GM21786 (cell line): ENCODE results near the gene PLEKHG7.
A peak's percentile ranks its signal among the peaks of the same experiment; 100 is the strongest.
"Not testable (repeated sequence)": the region's sequence is repeated elsewhere in the genome, so short reads cannot be mapped to it uniquely, and the experiment has no call there.

Source experiments
- ATAC-seq: cut with Tn5 transposase; IDR thresholded peaks from one replicate; pipeline ENCODE4 v1.9.1; 2021; ENCODE audit not compliant: unreplicated experiment

Gene PLEKHG7

GRCh38 chr12:92745856-92746550 lies 43.2 kb downstream of the PLEKHG7 start:
- no peak for ATAC-seq

DNA sequence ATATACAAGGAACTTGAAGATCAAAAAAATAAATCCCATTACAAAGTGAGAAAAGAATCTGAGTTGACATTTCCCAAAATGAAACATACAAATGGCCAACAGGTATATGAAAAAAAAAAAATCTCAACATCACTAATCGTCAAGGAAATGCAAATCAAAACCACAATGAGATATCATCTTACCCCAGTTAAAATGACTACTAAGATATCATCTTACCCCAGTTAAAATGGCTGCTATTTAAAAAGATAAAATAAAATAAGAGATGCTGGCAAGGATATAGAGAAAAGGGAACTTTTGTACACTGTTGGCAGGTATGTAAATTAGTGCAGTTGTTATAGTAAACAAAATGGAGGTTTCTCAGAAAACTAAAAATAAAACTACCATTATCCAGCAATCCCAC lies 44.4 kb downstream of the PLEKHG7 start:
- no peak for ATAC-seq

- ATAC-seq = not testable (repeated sequence)
Observed at GRCh38 chr12:92749691-92750090, 46.9 kb downstream of the PLEKHG7 start.

- no peak for ATAC-seq
Observed at GRCh38 chr12:92753976-92754885, 51.4 kb downstream of the PLEKHG7 start.

DNA sequence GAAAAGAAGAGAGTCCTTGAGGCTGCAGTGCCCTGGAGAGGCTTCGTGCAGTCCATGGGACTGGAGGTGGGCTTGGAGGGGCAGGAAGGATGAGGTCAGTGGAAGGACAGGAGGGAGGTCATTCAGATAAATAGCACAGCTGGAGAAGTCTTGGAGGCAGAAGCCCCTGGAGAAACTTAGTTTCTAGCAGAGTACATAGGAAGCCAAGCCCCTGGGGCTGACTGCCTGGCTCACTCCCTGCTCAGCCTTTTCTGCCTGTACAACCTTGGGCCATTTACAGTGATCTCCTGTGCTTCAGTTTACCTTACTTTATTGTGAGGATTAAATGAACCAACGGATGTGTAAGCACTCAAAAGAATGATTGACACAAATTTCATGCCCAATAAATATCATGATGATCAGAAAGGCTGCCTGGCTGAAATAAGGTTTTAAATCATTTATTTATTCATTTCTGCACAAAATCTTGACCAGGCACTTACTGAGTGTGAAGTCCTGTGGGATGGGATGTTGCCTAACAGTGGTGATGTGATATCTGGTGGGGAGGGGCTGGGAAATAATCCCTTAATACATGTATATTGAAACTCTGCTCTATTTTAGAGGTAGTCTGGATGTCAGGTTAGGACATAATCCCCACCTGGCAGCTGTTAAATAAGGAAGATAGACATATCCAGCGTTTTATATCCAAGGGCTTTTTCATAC lies 54.3 kb downstream of the PLEKHG7 start:
- ATAC-seq = no peak

GRCh38 chr12:92757597-92758121 lies 54.9 kb downstream of the PLEKHG7 start:
- no peak for ATAC-seq

GRCh38 chr12:92759634-92760268 lies 57.0 kb downstream of the PLEKHG7 start:
- no peak for ATAC-seq

DNA sequence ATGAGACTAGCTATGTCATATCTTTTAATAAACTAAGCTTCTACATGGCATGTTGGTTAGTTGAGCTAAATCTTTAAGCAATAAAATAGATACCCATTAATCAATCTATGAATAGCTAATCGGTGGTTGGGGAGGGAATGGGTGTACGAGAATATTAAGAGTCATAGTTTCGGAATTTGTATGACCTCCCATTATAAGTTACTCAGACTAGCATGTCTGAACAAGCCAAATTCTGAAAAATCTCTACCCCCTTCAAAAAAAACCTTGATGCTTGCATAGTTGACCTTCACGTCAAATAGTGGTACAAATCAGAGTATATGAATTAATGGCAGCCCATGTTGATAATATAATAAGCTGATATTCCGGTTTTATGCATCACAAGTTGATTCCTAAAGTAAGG lies 60.0 kb downstream of the PLEKHG7 start:
- no peak for ATAC-seq

DNA sequence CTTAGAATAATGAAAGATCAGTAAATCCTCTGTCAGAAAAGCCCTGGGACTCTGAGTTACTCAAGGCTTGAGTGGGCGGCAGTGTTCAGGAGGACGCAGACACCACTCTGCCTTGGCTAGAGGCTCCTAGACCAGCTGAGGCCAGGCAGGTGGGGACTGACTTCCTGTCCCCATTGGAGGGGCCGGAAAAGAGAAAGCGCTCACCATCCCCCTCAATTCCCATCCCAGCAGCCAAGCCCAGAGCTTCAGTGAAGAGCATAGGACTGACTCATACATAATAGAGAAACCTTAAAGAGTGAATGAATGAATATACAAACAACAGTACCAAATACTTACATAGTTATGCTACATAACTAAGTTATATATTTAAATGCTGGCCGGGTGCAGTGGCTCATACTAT lies 62.0 kb downstream of the PLEKHG7 start:
- ATAC-seq = no peak

DNA sequence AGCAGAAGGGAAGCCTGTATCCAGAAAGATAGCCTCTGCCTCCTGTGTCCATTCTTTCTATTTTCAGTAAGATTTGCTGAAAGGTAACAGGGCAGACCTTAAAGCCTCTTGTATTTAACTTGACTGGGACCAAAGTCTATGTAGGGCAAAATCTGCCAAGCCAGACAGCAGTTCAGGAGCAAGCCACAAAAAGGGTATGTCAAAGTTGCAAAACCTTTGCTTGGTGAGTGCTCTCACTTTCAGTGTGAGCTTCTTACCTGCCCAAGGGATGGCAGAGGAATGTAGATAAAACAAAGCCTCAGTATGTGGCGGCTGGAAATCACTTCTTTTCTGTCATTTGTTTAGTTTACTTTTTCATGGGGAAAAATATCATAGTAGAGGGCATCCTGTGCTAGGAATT lies 63.1 kb downstream of the PLEKHG7 start:
- no peak for ATAC-seq

DNA sequence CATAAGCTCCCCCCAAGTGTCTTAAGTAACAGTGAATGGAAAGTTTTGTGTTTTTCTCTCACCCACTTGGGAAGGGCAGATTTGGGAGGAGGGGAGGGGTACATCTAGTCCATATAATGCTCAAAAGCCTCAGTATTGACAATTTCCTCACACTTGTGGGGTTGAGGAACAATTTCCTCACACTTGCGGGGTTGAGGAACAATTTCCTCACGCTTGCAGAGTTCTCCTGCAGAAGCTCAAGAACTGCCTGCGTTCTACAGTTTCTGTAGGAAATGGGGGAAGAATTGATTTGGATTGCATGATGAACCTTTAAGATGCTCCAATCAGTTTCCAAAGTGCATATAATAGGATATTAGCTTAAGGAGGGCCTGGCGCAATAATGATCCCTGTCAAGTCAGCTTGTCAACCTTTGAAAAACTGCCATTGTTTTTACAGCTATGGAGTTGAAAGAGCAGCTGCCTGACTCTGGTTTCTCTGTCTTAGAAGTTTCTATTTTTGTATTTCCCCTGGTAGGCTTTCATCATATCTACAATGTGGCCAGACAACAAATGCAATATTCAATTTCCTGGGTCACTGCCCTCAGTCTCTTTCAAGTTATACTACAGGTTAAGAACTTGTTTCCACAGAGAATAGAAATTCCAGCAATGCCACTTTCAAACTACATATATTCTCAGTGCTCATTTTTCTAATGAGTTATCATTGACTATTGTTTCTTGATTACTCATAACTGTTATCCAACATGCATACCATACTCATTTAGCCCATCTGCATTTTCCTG lies 66.5 kb downstream of the PLEKHG7 start:
- peak; percentile 90 for ATAC-seq

DNA sequence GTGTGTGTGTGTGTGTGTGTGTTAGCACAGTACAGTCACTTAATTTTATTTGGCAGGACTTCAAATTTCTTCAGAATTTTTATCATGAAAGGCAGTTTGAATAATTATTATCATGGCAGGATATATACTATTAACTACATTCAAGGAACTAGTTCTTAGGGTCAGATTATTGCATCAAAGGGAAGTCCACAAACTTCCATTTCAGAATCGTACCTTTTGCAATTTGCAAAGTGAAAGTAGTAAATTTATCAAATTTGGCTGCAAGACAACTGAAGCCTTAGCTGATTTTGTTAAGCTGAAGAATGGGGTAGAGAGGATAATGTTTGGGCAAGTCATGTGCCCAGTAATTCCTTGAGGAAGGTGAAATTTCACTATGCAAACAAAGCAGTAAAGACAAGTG lies 68.2 kb downstream of the PLEKHG7 start:
- ATAC-seq = no peak

DNA sequence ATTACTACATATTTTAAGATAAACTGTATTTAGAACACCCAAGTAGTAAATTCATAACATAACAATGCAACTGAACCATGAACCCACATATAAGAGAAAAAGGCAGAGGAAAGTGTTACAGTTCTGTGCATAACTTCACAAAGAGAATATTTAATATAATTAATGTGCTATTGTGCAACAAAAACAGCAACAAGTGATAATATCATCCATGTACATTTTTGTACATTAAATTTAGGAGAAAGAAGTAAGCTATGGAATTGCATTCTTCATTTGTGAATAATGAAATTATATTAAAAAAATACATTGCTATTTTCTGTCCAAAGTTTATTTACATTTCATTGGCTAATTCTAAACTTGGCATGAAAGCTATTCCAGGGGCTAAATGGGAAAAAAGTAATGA lies 72.6 kb downstream of the PLEKHG7 start:
- no peak for ATAC-seq

DNA sequence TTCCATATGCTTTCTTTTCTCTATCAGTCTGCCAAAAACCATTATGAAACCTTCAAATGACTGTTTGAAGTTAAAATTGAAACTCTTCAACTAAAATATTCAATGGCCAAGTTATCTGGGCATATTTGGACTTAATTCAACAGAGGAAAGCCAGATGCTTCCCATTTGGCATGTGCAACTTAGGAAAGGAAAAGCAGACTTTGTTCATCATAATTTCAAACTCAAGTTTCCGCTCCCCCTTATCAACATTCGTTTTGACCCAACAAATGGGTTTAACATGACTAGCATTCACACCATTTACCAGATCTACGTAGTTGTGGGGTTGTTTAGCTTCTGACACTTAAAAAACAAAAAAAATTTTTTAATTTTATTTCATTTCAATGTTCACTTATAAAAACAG lies 75.7 kb downstream of the PLEKHG7 start:
- ATAC-seq = no peak

DNA sequence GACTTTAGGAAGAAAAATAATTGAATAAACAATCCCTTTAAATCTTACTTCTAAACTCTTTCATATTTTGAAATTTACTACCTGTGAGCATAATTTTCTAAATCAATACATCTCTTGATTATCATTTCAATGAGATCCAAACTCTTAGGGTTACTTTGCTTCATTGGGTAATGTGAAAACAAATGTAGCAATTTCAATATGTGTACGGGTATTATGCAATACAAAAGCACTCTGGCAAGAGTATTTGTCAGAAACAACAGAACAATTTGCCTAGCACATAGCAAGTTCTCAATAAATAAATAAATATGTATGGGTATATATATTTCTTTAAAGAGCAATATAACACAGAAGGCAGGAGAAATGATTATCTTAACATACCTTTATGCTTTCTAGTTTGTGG lies 77.1 kb downstream of the PLEKHG7 start:
- no peak for ATAC-seq

- no peak for ATAC-seq
Observed at GRCh38 chr12:92784356-92784755, 81.6 kb downstream of the PLEKHG7 start.

GRCh38 chr12:92784797-92785562 lies 82.2 kb downstream of the PLEKHG7 start:
- ATAC-seq = peak; percentile 97

- ATAC-seq = no peak
Observed at GRCh38 chr12:92785563-92785950, 82.8 kb downstream of the PLEKHG7 start.

- no peak for ATAC-seq
Observed at GRCh38 chr12:92786045-92786444, 83.3 kb downstream of the PLEKHG7 start.
